GM15510 (cell line): ENCODE results near the gene C6orf136.

Experiments used
- POLR2A ChIP-seq: IDR thresholded peaks from 3 replicates; pipeline ENCODE4 v1.6.1; 2011; ENCODE audit warnings: borderline replicate concordance; ENCODE audit not compliant: insufficient read length; ENCODE audit errors: extremely low read depth

C6orf136 gene

DNA sequence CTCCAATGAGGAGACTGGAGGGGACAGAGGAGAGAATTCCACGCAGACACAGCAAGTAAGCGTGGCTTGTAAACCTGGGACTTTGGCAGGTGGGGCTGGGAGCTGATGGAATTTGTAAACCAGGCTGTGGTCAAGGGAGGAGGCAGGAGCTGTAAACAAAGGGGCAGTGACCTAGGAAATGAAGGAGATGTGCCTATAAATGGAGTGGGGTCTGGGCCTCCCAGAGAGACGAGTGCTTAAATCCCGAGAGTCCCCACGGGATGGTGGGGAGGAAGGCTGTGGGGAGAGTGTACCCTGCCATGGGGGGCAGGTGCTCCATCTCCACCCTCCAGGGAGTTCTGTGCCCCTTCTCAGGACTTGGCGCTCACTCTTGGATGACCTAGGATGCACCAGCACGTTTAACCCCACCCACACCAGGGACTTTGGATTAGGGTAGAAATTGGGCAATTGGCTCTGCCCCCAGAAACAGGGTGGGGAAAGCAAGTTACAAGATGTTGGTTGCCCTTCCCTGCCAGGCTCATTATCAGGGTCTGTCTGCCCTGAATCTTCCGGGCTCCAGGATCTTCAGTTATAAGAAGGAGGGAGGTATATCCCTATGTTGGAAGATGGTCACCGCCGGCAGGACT, 29.8 kb downstream of the C6orf136 start:
- no peak for TF ChIP-seq POLR2A

GRCh38 chr6:30678964-30679726, 32.2 kb downstream of the C6orf136 start:
- TF ChIP-seq POLR2A, result no peak

GRCh38 chr6:30679765-30680535, 33.0 kb downstream of the C6orf136 start:
- no peak for TF ChIP-seq POLR2A

DNA sequence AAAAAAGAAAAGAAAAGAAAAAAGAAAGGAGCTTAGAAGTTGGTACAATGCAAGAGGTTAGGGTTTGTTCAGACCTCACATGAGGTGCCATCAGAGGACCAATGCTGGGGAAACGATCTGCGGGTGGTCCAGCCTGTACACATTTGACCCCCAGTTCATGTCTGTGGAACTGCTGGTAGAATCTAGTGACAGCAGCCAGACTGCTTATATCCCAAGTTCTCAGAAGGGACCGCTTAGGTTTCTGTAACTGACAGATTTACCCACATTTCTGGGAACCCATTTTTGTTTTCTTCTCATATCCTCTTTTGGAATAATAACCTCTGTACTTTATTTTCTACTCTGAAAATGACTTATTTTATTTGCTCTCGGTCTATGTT, 34.8 kb downstream of the C6orf136 start:
- no peak for TF ChIP-seq POLR2A

DNA sequence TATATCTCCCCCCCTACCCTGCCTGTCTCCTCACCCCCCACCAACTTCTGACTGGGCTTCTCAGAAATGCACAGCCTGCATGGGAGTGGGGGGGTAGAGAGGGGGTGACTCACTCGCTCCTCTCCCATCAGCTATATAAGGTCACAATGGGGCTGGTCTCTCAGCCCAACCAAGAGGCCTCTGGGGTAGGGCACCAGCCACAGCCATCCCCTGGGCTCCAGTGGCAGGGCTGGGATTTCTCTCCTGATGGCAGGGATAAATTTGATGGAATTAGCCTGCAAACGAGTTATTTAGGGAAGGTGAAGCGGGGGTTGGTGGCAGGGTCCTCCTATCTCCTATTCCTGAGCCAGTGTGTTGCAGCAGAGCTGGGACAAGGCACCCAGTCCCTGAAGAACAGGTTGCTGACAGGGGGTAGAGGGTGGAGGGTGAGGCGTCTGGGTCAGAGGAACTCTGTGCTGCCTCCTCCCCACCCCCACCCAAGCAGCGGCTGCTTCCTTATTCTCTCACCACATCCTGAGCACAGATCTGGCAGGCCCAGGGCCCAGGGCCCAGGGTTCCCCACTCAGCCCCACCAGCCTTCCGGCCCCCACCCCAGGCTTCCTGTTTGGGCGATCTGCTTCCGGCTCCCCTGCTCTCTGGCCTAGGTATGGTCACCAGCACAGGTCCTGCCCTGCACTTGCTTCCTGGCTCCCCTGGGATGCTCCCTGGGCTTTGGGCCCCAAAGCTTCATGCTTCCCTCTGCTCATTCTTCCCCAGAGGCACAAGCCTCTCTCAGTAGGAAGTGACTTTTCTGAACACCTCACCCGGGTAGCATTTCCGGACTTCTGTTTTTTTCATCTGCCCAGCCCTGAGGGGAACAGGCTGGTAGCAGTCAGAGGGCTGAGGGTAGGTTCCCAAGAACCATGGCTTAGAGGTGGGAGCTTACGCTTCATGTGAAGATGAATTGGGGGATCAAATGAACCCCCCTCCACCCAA, 35.5 kb downstream of the C6orf136 start:
- TF ChIP-seq POLR2A, result peak; percentile 77

DNA sequence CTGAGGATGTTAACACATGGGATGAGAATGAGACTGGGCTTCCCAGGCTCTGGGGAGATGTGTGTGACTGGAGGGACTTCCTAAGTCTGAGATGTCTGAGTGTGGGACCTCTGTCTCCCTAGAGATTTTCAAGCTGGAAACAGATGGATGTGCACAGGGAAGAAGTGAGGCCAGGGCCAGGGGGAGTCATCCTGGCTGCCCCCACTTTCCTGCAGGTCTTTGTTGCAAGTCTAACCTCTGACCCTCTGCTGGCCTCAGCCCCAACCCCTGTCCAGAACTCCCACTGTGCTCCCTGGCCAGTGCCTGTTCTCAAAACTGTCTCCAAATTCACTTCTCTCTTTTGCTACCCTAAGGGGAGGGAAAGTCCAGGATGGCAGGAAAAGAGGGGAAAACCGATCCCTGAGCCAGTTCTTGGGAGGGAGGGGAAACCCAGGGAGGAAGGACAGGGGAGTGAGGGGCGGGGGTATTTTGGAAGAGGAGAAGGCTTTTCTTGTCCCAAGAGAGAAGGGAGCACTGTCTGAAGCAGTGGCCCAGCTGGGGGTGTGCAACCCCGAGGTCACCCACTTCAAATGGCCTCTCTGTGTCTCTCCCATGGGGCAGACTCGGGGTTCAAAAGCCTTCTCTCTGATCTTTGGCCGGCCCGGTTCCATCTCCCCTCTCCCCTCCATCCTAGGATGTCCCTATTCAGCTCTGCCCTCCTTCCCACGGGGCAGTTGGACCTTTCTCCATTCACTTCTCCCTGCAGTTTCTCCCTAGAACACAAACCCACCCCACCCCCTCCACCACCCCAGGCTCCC, 36.4 kb downstream of the C6orf136 start:
- TF ChIP-seq POLR2A, result no peak

DNA sequence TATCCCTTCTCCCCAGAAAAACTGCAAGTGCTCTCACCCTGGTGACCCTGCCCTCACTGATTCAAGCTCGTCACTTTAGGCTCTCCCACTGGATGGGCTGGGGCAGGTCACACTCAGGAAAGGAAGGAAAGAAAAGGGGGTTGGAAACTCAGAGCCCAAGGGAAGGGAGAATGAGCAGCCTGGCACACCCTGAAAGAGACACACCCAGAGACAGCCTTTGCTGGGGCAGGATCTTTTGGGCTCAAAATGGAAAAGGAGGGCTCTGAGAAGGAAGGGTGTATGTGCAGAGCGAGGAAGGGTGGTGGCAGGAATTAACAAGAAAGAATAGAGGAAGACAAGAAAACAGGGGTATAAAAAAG, 37.0 kb downstream of the C6orf136 start:
- TF ChIP-seq POLR2A, result no peak

- TF ChIP-seq POLR2A, result peak; percentile 38
Observed at GRCh38 chr6:30684386-30685156, 37.6 kb downstream of the C6orf136 start.

DNA sequence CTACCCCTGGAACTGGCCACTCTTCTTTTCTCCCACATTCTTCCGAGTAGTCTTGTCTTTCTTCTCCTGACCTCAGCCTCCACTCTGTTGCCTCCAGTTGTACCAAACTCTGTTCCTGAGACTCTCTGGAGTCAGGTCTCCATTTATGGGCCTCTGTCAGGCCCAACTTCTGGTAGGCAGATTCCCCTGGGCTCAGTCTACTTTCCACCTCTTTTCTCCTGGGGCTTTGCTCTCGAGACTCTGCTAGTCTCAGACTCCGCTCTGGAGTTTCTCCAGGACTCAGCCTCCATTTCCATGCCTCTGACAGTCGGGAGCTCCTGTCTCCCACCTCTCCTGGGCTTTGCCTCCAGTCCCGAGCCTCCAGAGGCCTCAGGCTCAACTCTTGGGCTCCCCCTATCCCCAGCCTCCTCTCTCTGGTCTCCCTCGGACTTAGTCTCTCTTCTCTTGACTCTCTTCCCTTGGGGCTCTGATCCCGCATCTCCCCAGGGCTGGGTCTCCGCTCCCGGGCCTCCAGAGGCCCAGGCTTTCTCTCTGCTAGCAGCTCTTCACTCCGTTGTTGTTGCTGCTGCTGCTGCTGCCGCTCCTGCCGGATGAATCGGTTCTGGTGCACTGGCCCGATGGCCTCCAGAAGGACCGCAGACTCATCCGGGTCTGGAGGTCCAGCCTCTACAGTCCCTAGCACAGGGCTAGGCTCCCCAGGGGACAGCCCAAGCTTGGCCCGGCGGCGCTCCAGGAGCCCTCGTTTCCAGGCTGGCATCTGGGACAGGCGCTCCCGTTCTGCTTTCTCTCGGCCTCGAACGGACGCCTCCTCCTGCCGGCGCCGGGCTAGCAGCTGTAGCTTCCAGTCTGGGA, 38.5 kb downstream of the C6orf136 start:
- TF ChIP-seq POLR2A, result no peak

- TF ChIP-seq POLR2A, result peak; percentile 72
Observed at GRCh38 chr6:30686009-30686907, 39.3 kb downstream of the C6orf136 start, which contains the start of gene PPP1R18. Gene PPP1R18, minus strand, starts transcription at chr6:30686645. Its CDS starts 627 bp downstream, at chr6:30686018.
